ENCODE data around the gene HPN.

The HPN gene

DNA sequence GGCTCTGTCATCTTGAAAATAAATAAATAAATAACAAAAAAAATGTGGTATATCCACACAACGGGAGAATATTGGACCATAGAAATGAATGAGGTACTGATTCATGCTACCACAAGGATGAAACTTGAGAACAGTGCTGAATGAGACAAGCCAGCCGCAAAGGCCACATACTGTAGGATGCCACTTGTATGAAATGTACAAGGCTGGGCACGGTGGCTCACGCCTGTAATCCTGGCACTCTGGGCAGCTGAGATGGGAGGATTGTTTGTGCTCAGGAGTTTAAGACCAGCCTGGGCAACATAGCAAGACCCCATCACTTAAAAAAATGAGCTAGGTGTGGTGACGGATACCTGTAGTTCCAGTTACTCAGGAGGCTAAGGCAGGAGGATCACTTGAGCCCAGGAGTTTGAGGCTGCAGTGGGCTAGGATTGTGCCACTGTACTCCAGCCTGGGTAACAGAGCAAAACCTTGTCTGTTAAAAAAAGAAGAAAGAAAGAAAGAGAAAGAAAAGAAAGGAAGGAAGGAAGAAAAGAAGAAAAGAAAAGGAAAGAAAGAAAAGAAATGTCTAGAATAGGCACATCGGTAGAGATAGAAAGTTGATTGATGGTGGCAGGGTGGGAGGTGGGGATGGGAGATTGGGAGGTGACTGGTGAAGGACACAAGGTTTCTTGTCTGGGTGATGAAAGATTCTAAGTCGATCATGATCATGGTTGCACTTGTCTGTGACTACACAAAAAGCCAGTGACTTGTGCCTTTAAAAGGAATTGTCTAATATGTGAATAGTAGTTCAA, 20.3 kb downstream of the HPN start:
- no peak overlapping the region for H3K27ac Mint-ChIP-seq
- H3K9me3 Mint-ChIP-seq: no peaks in the 10 kb centered on the region
- no peak for ATAC-seq (ENCODE audit: low read depth)
- DNase-seq (ENCODE audit: low spot score in 2 of 2): no peak
- no peaks in the 10 kb centered on the region for H3K27me3 Mint-ChIP-seq
- H3K36me3 Mint-ChIP-seq: no peaks in the 10 kb centered on the region
- H3K4me1 Mint-ChIP-seq: peaks cover 1% of the 10 kb centered on the region
- no peak overlapping the region for H3K4me3 Mint-ChIP-seq

DNA sequence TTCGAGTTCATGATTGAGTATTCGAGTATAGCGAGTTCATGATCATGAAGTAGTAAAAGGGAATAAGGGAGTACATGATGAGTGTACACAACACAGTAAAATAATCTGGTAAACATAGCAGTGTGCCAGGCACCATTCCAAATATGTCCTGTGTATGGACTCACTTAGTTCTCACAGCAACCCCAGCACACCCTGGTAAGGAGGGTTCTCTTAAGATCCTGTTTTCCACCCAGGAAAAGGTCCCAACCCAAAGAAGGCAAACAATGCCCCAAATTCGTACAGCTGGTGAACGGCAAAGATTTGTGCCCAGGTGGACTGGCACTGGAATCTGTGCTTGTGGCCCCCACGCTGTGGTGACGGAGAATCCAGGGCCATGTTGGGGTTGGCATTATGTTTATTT, 21.4 kb downstream of the HPN start:
- ATAC-seq (ENCODE audit: low read depth) (no peak), DNase-seq (ENCODE audit: low spot score in 2 of 2) (no peak)
- Mint-ChIP-seq H3K4me3 (no peak overlapping the region), H3K27ac (no peak overlapping the region), H3K9me3 (no peaks in the 10 kb centered on the region), H3K27me3 (no peaks in the 10 kb centered on the region), H3K36me3 (no peaks in the 10 kb centered on the region), H3K4me1 (peaks cover 6% of the 10 kb centered on the region)

DNA sequence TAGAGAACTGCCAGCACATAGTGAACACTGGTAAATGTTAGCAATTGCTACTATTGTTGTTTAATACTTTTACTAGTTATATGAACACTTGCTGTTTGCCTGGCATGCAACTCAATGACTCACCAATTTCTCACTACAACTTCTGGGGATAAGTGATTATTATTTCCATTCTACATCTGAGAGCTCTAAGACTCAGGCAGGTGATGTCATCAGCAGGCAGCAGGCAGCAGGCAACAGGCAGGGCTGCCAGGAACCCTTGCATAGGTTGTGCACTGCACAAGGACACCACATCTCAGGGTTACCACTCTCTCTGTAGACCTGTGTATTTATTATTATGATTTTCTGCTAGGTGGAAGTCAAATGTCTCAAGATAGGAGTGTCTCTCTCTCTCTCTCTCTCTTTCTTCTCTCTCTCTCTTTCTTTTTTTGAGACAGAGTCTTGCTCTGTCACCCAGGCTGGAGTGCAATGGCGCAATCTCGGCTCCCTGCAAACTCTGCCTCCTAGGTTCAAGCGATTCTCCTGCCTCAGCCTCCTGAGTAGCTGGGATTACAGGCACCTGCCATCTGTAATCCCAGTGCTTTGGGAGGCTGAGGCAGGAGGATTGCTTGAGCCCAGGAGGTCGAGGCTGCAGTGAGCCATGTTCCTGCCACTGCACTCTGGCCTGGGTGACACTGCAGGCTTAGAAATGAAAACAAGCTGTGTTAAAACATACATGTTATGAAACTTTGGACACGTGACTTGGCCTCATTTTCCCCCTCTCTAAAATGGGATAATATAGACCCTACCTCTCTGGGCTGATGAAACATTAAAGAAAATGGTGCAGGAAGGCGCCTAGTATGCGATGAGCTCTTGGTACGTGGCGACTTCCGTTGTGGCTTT, 22.7 kb downstream of the HPN start:
- H3K36me3 Mint-ChIP-seq: no peaks in the 10 kb centered on the region
- no peak overlapping the region for H3K4me3 Mint-ChIP-seq
- ATAC-seq (ENCODE audit: low read depth) (no peak), DNase-seq (ENCODE audit: low spot score in 2 of 2) (no peak)
- peaks cover 6% of the 10 kb centered on the region for H3K4me1 Mint-ChIP-seq
- H3K27me3 Mint-ChIP-seq: no peaks in the 10 kb centered on the region
- H3K27ac Mint-ChIP-seq: no peak overlapping the region
- no peaks in the 10 kb centered on the region for H3K9me3 Mint-ChIP-seq

DNA sequence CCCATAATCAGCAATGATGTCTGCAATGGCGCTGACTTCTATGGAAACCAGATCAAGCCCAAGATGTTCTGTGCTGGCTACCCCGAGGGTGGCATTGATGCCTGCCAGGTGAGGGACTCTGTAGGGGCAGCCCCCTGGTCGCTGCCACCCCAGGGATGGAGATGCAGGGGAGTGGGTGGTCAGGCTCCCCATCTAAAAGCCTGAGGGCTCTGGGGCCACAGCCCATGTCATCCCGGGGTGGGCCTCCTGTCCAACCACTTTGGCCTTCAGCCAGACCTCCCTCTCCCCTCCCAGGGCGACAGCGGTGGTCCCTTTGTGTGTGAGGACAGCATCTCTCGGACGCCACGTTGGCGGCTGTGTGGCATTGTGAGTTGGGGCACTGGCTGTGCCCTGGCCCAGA, 24.1 kb downstream of the HPN start:
- ATAC-seq (ENCODE audit: low read depth): no peak
- H3K27ac Mint-ChIP-seq: no peak overlapping the region
- no peak overlapping the region for H3K4me3 Mint-ChIP-seq
- no peak for DNase-seq (ENCODE audit: low spot score in 2 of 2)
- no peaks in the 10 kb centered on the region for H3K27me3 Mint-ChIP-seq
- no peaks in the 10 kb centered on the region for H3K36me3 Mint-ChIP-seq
- peaks cover 10% of the 10 kb centered on the region for H3K4me1 Mint-ChIP-seq
- H3K9me3 Mint-ChIP-seq: no peaks in the 10 kb centered on the region

DNA sequence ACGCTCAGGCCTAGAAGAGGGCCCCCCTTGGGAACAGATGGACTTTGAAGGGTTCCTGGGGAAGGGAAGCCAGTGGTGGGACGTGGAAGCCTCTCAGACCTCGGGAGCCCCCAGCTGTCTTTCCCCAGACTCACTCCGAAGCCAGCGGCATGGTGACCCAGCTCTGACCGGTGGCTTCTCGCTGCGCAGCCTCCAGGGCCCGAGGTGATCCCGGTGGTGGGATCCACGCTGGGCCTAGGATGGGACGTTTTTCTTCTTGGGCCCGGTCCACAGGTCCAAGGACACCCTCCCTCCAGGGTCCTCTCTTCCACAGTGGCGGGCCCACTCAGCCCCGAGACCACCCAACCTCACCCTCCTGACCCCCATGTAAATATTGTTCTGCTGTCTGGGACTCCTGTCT, 24.6 kb downstream of the HPN start:
- Mint-ChIP-seq H3K36me3 (no peaks in the 10 kb centered on the region), H3K4me3 (no peak overlapping the region), H3K27ac (no peak overlapping the region), H3K9me3 (no peaks in the 10 kb centered on the region), H3K27me3 (no peaks in the 10 kb centered on the region), H3K4me1 (peaks cover 10% of the 10 kb centered on the region)
- ATAC-seq (ENCODE audit: low read depth) (no peak), DNase-seq (ENCODE audit: low spot score in 2 of 2) (no peak)

DNA sequence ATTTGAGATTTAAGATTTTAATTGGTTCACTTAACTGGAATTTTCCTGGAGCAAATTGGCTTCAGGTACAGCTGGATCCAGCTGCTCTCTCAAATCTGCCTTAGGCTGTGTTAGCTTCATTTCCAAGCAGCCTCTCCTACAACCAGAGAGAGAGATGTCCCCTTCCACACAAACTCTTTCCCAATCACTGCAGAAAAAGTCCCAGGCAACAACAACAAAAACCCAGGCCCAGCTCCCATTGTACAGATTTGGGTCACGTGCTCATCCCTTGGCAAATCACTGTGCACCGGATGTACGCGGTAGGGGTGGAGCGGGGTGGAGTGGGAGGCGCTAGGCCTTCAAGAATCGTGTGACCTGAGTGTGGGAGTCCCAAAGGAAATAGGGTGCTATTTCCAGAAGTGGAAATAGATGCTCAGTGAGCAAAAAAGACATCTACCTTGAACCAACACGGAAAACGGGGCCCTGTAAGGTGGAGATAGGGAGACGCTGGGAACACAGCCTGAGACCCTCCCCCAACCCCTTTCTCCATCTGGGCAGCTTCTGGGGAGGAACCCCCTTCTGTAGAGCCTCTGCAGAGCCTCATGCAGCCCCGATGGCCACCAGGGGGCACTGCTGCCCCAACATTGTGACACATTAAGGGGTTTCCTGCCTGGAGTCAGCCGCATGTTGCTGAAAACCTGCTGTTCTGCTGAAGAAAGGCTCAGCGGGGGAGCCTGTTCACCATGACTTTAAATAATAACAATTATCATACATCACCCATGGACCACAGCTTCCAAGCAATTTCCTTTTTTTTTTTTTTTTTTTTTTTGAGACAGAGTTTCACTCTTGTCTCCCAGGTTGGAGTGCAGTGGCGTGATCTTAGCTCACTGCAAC, 25.4 kb downstream of the HPN start:
- Mint-ChIP-seq H3K27me3 (no peaks in the 10 kb centered on the region), H3K36me3 (no peaks in the 10 kb centered on the region), H3K4me1 (peaks cover 10% of the 10 kb centered on the region), H3K27ac (no peak overlapping the region), H3K9me3 (no peaks in the 10 kb centered on the region), H3K4me3 (no peak overlapping the region)
- DNase-seq (ENCODE audit: low spot score in 2 of 2) (peak; percentile 91 to 95), ATAC-seq (ENCODE audit: low read depth) (peak; percentile 92)

DNA sequence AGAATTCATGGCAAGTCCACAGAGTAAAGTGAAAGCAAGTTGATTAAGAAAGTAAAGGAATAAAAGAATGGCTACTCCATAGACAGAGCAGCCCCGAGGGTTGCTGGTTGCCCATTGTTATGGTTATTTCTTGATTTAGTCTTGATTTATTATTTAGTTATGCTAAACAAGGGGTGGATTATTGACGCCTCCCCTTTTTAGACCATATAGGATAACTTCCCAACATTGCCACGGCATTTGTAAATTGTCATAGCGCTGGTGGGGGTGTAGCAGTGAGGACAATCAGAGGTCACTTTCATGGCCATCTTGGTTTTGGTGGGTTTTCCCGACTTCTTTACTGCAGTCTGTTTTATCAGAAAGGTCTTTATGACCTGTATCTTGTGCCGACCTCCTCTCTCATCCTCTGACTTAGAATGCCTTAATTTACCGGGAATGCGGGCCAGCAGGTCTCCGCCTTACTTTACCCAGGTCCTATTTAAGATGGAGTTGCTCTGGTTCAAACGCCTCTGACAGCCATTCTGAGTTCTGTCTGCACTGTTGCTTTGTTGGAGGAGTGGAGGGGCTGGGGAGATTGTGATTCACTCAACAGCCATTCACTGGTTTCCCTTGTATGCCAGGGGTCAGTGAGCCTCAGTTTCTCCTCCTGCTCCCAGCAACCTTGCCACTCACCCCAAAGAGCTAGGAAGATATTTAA, 27.6 kb downstream of the HPN start:
- Mint-ChIP-seq H3K27me3 (no peaks in the 10 kb centered on the region), H3K9me3 (no peaks in the 10 kb centered on the region), H3K4me3 (no peak overlapping the region), H3K36me3 (no peaks in the 10 kb centered on the region), H3K4me1 (peaks cover 10% of the 10 kb centered on the region), H3K27ac (no peak overlapping the region)
- DNase-seq (ENCODE audit: low spot score in 2 of 2) (no peak), ATAC-seq (ENCODE audit: low read depth) (no peak)

DNA sequence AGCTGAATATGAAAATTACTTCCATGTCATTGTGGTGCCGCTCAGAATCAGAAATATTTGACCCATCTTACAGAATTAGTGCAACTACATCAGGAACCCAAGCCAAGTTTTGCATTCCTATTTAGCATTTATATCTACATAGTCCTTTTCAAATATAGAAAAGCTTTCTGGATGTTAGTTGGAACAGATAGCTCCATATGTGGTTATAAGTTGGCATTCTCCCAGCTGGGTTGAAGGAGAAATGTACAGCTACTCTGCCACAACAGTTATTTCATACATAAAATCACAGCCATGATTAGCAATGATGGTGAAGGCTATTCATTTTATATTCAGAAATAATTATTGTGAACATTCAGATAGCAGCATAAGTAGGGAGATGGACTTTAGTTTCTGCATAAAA, 28.2 kb downstream of the HPN start:
- Mint-ChIP-seq H3K4me3 (no peak overlapping the region), H3K4me1 (peaks cover 10% of the 10 kb centered on the region), H3K27me3 (no peaks in the 10 kb centered on the region), H3K9me3 (no peaks in the 10 kb centered on the region), H3K27ac (no peak overlapping the region), H3K36me3 (no peaks in the 10 kb centered on the region)
- no peak for DNase-seq (ENCODE audit: low spot score in 2 of 2)
- ATAC-seq (ENCODE audit: low read depth): no peak

DNA sequence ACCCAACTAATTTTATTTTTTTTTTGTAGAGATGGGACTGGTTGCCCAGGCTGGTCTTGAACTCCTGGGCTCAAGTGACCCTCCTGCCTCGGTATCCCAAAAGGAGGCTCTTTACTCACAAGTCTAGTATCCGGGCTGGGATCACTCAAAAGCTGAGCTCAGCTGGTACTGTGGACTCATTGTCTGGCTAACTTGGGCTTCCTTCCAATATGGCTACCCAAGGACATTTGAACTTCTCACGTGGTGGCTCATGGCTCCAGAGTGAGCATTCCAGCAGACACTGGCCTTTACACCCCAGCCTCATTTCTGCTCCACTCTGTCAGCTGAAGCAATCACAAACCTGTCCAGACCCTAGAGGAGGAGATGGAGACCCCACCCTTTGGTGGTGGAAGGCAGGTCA, 28.9 kb downstream of the HPN start:
- Mint-ChIP-seq H3K4me1 (peaks cover 15% of the 10 kb centered on the region), H3K36me3 (no peaks in the 10 kb centered on the region), H3K27ac (no peak overlapping the region), H3K4me3 (no peak overlapping the region), H3K27me3 (peaks cover 3% of the 10 kb centered on the region), H3K9me3 (no peaks in the 10 kb centered on the region)
- DNase-seq (ENCODE audit: low spot score in 2 of 2) (no peak), ATAC-seq (ENCODE audit: low read depth) (no peak)

DNA sequence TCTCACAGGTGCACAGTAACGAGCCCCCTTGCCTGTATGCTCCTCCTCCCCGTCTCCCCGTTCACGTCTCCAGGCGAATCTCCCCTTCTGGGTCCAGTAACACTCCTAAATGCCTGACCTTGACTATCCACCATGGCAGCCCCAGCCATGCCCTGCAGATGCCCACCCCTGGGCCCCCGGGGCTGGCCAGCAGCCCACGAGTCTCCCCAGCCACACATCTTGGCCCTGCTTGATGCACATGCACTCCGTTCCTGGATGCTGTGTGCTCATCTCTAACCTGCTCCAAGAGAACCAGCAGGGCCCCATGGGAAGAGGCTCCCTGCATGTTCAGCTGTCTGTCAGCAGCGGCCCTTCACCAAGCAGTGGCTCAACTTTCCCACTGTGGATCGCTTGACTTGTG, 32.0 kb downstream of the HPN start:
- H3K27ac Mint-ChIP-seq: no peak overlapping the region
- no peaks in the 10 kb centered on the region for H3K36me3 Mint-ChIP-seq
- peaks cover 21% of the 10 kb centered on the region for H3K4me1 Mint-ChIP-seq
- ATAC-seq (ENCODE audit: low read depth) (no peak), DNase-seq (ENCODE audit: low spot score in 2 of 2) (no peak)
- no peaks in the 10 kb centered on the region for H3K9me3 Mint-ChIP-seq
- H3K4me3 Mint-ChIP-seq: no peak overlapping the region
- peaks cover 7% of the 10 kb centered on the region for H3K27me3 Mint-ChIP-seq

DNA sequence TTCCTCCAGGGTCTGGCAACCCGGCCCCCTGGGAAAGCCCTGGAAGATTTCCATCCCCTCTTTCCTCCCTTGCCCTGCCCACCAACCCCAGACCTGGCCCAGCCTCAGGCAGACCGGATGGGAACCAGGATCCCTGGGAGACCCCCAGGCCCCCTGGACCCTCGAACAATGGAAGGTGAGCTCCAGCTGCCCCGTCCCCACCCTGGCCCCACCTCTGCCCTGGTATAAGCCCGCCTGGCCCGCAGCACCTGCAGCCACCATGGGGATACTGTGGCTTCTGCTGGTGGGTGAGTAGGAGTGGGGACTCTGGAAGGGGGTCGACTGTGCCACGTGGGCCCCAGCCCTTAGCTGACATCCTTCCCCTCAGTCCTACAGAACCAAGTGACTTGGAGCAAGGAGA, 32.4 kb downstream of the HPN start:
- Mint-ChIP-seq H3K36me3 (peaks cover 2% of the 10 kb centered on the region), H3K27ac (no peak overlapping the region), H3K4me1 (peaks cover 24% of the 10 kb centered on the region), H3K27me3 (peaks cover 10% of the 10 kb centered on the region), H3K4me3 (no peak overlapping the region), H3K9me3 (no peaks in the 10 kb centered on the region)
- DNase-seq (ENCODE audit: low spot score in 2 of 2) (no peak), ATAC-seq (ENCODE audit: low read depth) (no peak)

DNA sequence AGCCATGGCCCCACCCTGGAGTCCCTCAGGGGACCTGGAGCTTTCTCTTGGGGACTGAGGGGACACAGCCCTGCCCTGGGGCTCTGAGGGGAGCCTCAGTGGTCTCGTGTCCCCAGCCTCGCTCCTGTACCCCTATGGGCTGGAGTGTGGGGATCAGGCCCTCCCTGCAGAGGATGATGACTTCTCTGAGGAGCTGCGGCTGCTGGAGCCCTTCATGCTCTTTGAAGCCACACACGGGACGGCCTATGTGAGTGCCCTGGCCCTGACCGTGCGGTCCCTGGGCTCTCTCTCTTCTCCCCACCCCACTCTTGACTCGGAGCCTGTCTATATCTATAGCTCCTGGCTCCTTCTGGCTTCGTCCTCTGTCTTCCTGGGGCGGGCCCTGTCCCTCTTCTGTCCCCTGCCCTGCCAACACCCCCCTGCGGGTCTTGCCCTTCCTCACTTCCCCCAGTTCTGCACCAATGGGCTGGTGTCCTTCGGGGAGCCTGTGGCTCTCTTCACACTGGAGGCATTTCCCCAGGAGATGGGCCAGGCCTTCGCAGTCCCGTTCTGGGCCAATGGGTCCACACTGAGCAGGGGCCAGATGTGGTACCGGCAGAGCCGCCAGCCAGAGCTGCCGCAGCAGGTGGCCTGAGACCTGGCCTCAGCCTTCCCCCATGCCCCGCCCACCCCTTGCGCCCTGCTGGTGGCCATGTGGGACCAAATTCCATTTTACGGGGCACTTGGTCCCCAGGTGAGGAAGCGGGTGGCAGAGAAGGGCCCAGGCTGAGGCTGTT, 33.1 kb downstream of the HPN start:
- Mint-ChIP-seq H3K36me3 (peaks cover 2% of the 10 kb centered on the region), H3K4me1 (peaks cover 25% of the 10 kb centered on the region), H3K4me3 (no peak overlapping the region), H3K27ac (no peak overlapping the region), H3K27me3 (peaks cover 14% of the 10 kb centered on the region), H3K9me3 (no peaks in the 10 kb centered on the region)
- no peak for ATAC-seq (ENCODE audit: low read depth)
- no peak for DNase-seq (ENCODE audit: low spot score in 2 of 2)
